Stimulated activated CD8-positive, alpha-beta memory T cell treated with anti-CD3 and anti-CD28 coated beads, Interleukin-4, amount 100 ng/mL, for 24 hours (primary cell): ENCODE results near the gene CHST8.
"Not testable (repeated sequence)": the region's sequence is repeated elsewhere in the genome, so short reads cannot be mapped to it uniquely, and the experiment has no call there.

ENCODE experiments used
- DNase-seq: peaks from one replicate; pipeline ENCODE4 v3.0.0-alpha.2; 2020; ENCODE audit warnings: low read depth

Gene CHST8

GRCh38 chr19:33812388-33813330 is 190.9 kb downstream of the CHST8 start:
- DNase-seq: no peak

- no peak for DNase-seq
Observed at GRCh38 chr19:33813391-33814101, 191.8 kb downstream of the CHST8 start.

- no peak for DNase-seq
Observed at GRCh38 chr19:33814181-33815165, 192.7 kb downstream of the CHST8 start.

GRCh38 chr19:33815380-33816340 is 193.9 kb downstream of the CHST8 start:
- DNase-seq: no peak

- DNase-seq: no peak
Observed at GRCh38 chr19:33818411-33818810, 196.7 kb downstream of the CHST8 start.

- not testable (repeated sequence) for DNase-seq
Observed at GRCh38 chr19:33819078-33819477, 197.3 kb downstream of the CHST8 start.

- DNase-seq: no peak
Observed at GRCh38 chr19:33819506-33819879, 197.7 kb downstream of the CHST8 start.

- peak; percentile 48 for DNase-seq
Observed at GRCh38 chr19:33819880-33820781, 198.4 kb downstream of the CHST8 start.

- no peak for DNase-seq
Observed at GRCh38 chr19:33821871-33822270, 200.1 kb downstream of the CHST8 start.
